Epithelial cell of proximal tubule (primary cell): ENCODE measurements around the gene TBPL1. TPM values are rescaled to one million over a fixed set of nuclear protein-coding genes. Genes with fewer than 3 reads are reported as not detected.

Experiments
- DNase-seq: peaks from one replicate; pipeline ENCODE4 v3.0.0-alpha.2; 2011; ENCODE audit warnings: low read depth
- H3K4me3 ChIP-seq: 2 replicates; pipeline ENCODE4 v1.5.1; 2011; ENCODE audit warnings: low read depth, mild to moderate bottlenecking, low read length
- CTCF ChIP-seq: conservative IDR thresholded peaks from 2 replicates; pipeline ENCODE4 v1.5.1; 2012; ENCODE audit warnings: low read depth, mild to moderate bottlenecking, low read length
- total RNA-seq: library from RNA; depleted of rRNA; stranded (reverse); fragments of >200 nt; gene quantifications from 2 replicates; pipeline ENCODE4 v1.2.3, GENCODE V29; 2015

TBPL1 gene
- total RNA-seq, 1 donor from 2014 or later = 24.7 TPM

DNA sequence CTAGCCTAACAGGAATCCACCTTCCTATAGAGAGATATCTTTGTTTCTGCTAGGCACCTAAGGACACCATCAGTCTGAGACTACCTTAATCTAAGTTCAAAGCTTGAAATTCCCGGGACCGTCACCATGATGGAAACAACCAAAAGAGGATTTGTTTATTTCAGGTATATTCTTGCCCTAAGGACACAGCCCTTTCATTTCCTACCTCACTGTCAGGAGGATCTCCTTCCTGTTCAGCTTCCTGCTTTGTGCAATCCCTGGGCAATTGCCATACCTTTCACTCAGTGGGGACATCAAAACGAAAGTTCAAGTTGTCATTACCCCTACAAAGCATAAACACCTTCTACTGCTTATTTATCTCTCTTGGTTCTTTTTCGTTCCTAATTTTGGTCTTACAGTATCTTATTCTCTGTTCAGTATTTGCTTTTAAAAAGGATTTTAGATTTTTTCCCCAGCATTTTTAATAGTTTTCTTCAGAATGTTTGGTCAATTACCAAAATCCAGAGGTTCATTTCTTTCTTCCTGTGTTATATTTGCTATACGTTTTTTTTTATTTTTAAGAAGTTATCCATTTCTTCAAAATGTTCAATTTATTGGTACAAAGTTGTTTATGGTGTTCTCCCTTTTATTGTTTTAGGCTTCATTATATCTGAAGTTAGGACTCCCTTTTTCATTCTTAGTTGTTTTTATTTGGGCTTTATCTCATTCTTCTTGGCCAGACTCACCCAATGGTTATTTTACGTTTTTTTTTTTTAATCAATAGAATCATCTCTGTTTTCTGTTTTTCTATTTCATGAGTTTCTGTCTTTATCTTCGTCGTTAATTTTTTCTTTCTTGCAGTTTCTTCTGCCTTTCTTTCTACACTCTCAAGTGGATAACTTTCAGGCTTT lies 13.0 kb upstream of the TBPL1 start:
- TF ChIP-seq CTCF = no peak
- no peak for DNase-seq
- no peak overlapping the region for H3K4me3 ChIP-seq

- H3K4me3 ChIP-seq = no peak overlapping the region
- peak; percentile 16 for TF ChIP-seq CTCF
- no peak for DNase-seq
These were observed 7.9 kb upstream of the TBPL1 start for GRCh38 chr6:133945158-133945557.

GRCh38 chr6:133947302-133947900 lies 5.6 kb upstream of the TBPL1 start:
- peak; percentile 48 for DNase-seq
- H3K4me3 ChIP-seq = no peak overlapping the region
- peak; percentile 7 for TF ChIP-seq CTCF

DNA sequence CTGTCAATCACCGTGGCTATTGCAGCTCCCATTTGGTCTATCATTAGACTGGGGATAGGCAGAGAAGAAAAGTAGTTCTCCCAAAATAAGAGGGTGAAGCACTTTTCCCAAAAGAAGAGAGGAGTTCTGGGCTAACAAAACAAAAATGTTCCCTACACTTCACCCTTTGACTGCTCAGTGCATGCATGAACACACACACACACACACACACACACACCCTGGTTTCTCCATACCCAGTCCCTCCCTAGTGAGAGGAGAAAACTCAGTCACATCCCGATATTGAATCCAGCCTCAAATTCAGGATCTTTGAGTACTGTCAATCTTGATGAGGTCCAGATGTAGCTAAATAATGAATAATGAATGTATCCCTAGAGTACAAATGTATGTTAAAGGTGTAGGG lies 4.6 kb upstream of the TBPL1 start:
- H3K4me3 ChIP-seq = no peak overlapping the region
- TF ChIP-seq CTCF = no peak
- no peak for DNase-seq

DNA sequence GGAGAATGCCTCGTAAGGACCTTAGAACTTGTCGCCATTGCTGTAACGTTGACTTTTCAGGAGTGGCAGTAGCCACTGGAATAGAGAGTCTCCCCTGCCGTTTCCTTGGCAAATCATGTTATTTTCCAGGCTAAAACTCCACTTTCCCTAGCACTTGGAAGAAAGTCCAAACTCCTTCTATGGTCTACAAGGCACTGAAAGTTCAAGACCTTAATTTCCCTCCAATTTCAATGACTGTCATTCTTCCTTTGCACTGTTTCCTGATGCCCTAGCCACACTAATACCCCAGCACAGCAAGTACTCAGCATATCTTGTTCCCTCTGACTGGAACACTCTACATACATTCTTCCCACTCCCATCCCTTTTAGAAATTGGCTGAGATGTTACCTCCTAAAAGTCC lies 1.8 kb upstream of the TBPL1 start:
- DNase-seq = no peak
- TF ChIP-seq CTCF = no peak
- peak overlapping the region; percentile 79 for H3K4me3 ChIP-seq

- H3K4me3 ChIP-seq = peak overlapping the region; percentile 79
- no peak for DNase-seq
- TF ChIP-seq CTCF = no peak
These were observed 876 bp upstream of the TBPL1 start for GRCh38 chr6:133951881-133952814.
